ENCODE measurements around the gene EFCC1. TPM values are rescaled to one million over a fixed set of nuclear protein-coding genes. Genes with fewer than 3 reads are reported as not detected.

Gene EFCC1
- total RNA-seq, 2 experiments from 2014 or later, result not detected

DNA sequence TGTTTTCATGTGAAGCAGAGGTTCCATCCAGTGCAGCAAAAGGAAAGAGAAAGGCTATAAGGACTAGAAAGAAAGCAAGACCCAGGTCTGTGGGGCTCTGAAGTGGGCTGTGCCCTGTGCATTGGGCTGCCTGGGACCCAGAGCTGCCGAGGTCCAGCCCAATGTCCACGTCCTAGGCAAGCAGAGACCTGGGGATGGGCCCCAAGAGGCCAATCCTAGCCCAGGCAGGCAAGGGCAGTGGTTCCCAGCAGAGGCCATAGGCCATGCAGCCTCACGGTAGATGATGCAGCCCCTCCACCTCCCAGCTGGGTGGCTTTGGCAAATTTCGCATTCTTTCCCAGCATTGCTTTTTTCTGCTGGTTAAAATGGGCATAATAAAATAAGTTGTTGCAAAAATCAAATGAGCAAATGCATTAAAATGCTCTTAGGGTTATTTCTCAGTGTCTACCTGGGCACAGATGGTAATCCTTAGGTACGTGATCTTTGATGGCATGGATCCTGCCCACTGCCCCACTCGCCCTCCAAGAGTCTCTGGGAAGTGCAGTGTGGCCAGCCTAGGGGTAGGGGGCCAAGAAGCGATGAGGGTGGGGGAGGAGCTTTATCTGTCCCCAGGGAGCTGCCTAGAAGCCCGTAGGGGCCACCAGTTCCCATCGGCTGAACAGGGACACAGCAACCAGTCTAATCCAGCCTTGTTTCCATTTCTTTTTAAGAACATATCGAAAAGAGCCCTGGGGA is 37.2 kb downstream of the EFCC1 start:
- intact Hi-C loops (cut with micrococcal nuclease; ENCODE audit: unreplicated experiment), result no loop called here
- no peaks in the 10 kb centered on the region for H4K20me1 ChIP-seq (ENCODE audit: insufficient read depth, low read length)
- no TSS peak for BruUV-seq (replicated peaks)
- TF ChIP-seq, protein P1, sequence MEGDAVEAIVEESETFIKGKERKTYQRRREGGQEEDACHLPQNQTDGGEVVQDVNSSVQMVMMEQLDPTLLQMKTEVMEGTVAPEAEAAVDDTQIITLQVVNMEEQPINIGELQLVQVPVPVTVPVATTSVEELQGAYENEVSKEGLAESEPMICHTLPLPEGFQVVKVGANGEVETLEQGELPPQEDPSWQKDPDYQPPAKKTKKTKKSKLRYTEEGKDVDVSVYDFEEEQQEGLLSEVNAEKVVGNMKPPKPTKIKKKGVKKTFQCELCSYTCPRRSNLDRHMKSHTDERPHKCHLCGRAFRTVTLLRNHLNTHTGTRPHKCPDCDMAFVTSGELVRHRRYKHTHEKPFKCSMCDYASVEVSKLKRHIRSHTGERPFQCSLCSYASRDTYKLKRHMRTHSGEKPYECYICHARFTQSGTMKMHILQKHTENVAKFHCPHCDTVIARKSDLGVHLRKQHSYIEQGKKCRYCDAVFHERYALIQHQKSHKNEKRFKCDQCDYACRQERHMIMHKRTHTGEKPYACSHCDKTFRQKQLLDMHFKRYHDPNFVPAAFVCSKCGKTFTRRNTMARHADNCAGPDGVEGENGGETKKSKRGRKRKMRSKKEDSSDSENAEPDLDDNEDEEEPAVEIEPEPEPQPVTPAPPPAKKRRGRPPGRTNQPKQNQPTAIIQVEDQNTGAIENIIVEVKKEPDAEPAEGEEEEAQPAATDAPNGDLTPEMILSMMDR (conservative IDR thresholded peaks at IDR 0.05; ENCODE audit: low read length), result no peak
- TF ChIP-seq EZH2phosphoT487 (IDR thresholded peaks at IDR 0.05; ENCODE audit: borderline replicate concordance, low read depth, low read length), result no peak
- POLR2A ChIA-PET, result interaction anchor here (1.1 kb wide), 1 partner anchor 12 kb away, joined by 4 read pairs; no protein-coding TSS in a partner anchor
- no peak overlapping the region for H3K27ac ChIP-seq (ENCODE audit: low read depth, low read length, poor library complexity, severe bottlenecking)
- no peaks in the 10 kb centered on the region for H3K9me2 ChIP-seq (ENCODE audit: insufficient read depth, low read length)
- H3K4me2 ChIP-seq (ENCODE audit: low read length), result no peak overlapping the region
- no peaks in the 10 kb centered on the region for H3K36me3 ChIP-seq (ENCODE audit: insufficient read depth, low read length)
- H3K4me1 ChIP-seq (ENCODE audit: insufficient read depth, low read length, poor library complexity, severe bottlenecking), result no peaks in the 10 kb centered on the region
- H2AFZ ChIP-seq (ENCODE audit: low read length), result no peak overlapping the region
- no peak for DNase-seq (ENCODE audit: low spot score)
- no peaks in the 10 kb centered on the region for H3K79me2 ChIP-seq (ENCODE audit: insufficient read depth, low read depth, low read length)
- no peaks in the 10 kb centered on the region for H3K9me3 ChIP-seq (ENCODE audit: low read length)
- no peak overlapping the region for H3K4me3 ChIP-seq (ENCODE audit: low read depth, low read length, poor library complexity, severe bottlenecking)
- CTCF ChIA-PET (ENCODE audit: unreplicated experiment), result no interaction called here

DNA sequence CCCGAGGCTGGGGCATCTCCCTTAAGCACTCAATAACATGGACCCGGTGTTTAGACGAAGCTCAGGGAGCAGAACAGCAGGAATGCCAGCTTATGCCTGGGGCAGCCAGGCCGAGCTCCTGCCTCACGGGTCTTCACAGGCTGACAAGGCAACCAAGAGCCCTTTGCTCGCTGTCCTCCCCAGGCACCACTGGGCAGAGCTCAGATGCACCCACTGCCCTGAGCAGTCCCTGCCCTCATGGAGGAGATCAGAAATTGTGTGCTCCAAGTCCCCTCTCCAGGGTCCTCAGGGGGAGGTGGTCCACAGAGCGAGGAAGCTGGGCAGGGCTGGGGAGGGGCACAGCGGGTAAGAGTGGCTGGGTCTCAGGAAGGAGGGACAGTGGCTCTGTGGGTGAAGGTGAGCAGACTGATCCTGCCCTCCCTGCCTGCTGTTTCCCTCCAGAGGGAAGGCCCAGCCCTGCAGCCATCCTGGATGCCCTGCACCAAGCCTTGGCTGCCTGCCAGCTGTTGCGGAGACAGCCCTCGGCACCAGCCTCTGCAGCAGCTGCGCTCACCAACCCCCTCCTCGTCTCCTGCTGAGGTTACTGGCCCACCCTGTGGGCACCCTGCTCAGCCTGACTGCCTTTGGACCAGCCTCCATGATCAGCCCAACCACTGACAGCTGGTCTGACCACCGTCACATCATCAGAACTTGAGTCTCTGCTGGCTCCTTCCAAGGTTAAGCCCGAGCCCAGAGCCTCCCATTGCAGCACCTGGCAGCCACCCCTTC is 38.4 kb downstream of the EFCC1 start:
- no peaks in the 10 kb centered on the region for H3K79me2 ChIP-seq (ENCODE audit: insufficient read depth, low read depth, low read length)
- intact Hi-C loops (cut with micrococcal nuclease; ENCODE audit: unreplicated experiment), result no loop called here
- no peak overlapping the region for H3K27ac ChIP-seq (ENCODE audit: low read depth, low read length, poor library complexity, severe bottlenecking)
- no TSS peak for BruUV-seq (replicated peaks)
- ChIA-PET POLR2A (no interaction called here), CTCF (ENCODE audit: unreplicated experiment) (no interaction called here)
- no peak for DNase-seq (ENCODE audit: low spot score)
- no peak overlapping the region for H2AFZ ChIP-seq (ENCODE audit: low read length)
- H3K4me1 ChIP-seq (ENCODE audit: insufficient read depth, low read length, poor library complexity, severe bottlenecking), result no peaks in the 10 kb centered on the region
- no peak overlapping the region for H3K4me3 ChIP-seq (ENCODE audit: low read depth, low read length, poor library complexity, severe bottlenecking)
- no peaks in the 10 kb centered on the region for H3K36me3 ChIP-seq (ENCODE audit: insufficient read depth, low read length)
- no peaks in the 10 kb centered on the region for H3K9me3 ChIP-seq (ENCODE audit: low read length)
- no peaks in the 10 kb centered on the region for H3K9me2 ChIP-seq (ENCODE audit: insufficient read depth, low read length)
- no peak overlapping the region for H3K4me2 ChIP-seq (ENCODE audit: low read length)
- TF ChIP-seq EZH2phosphoT487 (IDR thresholded peaks at IDR 0.05; ENCODE audit: borderline replicate concordance, low read depth, low read length), result no peak
- TF ChIP-seq, protein P1 (conservative IDR thresholded peaks at IDR 0.05; ENCODE audit: low read length), result no peak
- H4K20me1 ChIP-seq (ENCODE audit: insufficient read depth, low read length), result no peaks in the 10 kb centered on the region

DNA sequence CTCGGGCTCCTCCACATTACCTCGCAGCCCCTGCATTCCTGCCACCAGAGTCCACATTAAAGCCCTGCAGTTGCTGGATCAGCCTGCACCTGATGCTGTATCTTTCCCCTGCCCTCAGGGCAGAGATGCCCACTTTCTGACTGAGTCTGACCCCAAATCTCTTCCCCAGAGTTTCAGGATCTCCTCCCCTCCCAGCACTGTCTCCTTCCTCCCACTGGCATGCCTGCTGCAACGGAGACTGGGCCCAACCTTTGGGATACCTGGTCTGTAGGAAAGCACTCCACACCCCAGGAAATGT is 38.9 kb downstream of the EFCC1 start:
- H3K36me3 ChIP-seq (ENCODE audit: insufficient read depth, low read length), result no peaks in the 10 kb centered on the region
- ChIA-PET POLR2A (no interaction called here), CTCF (ENCODE audit: unreplicated experiment) (no interaction called here)
- no peaks in the 10 kb centered on the region for H3K9me2 ChIP-seq (ENCODE audit: insufficient read depth, low read length)
- H3K9me3 ChIP-seq (ENCODE audit: low read length), result no peaks in the 10 kb centered on the region
- H3K79me2 ChIP-seq (ENCODE audit: insufficient read depth, low read depth, low read length), result no peaks in the 10 kb centered on the region
- no peak overlapping the region for H3K4me3 ChIP-seq (ENCODE audit: low read depth, low read length, poor library complexity, severe bottlenecking)
- H2AFZ ChIP-seq (ENCODE audit: low read length), result no peak overlapping the region
- no peak overlapping the region for H3K27ac ChIP-seq (ENCODE audit: low read depth, low read length, poor library complexity, severe bottlenecking)
- no peak for DNase-seq (ENCODE audit: low spot score)
- no TSS peak for BruUV-seq (replicated peaks)
- intact Hi-C loops (cut with micrococcal nuclease; ENCODE audit: unreplicated experiment), result no loop called here
- no peaks in the 10 kb centered on the region for H4K20me1 ChIP-seq (ENCODE audit: insufficient read depth, low read length)
- H3K4me2 ChIP-seq (ENCODE audit: low read length), result no peak overlapping the region
- TF ChIP-seq, protein P1 (conservative IDR thresholded peaks at IDR 0.05; ENCODE audit: low read length), result no peak
- no peak for TF ChIP-seq EZH2phosphoT487 (IDR thresholded peaks at IDR 0.05; ENCODE audit: borderline replicate concordance, low read depth, low read length)
- no peaks in the 10 kb centered on the region for H3K4me1 ChIP-seq (ENCODE audit: insufficient read depth, low read length, poor library complexity, severe bottlenecking)

All from OCI-LY7 (cell line).